Naive thymus-derived CD4-positive, alpha-beta T cell (primary cell): ENCODE data around the gene ELMO1. TPM values are rescaled to one million over a fixed set of nuclear protein-coding genes. Genes with fewer than 3 reads are reported as not detected.

ENCODE experiments used
- ATAC-seq: fragments of 150-1000 bp; cut with Tn5 transposase; 2 replicates; pipeline ENCODE4 v1.10.0; 2021; ENCODE audit warnings: mild to moderate bottlenecking, moderate library complexity
- CTCF ChIA-PET: fragments of 350-600 bp; sonication (Branson Sonifier 250); formaldehyde crosslinking; loops from one replicate; lab custom pipeline; 2021; ENCODE audit warnings: antibody characterized with exemption; lab: Charles Lee
- POLR2A ChIA-PET: fragments of 350-600 bp; sonication (Branson Sonifier 250); formaldehyde crosslinking; loops from one replicate; lab custom pipeline; 2021; ENCODE audit warnings: antibody characterized with exemption, inconsistent platforms; lab: Charles Lee
- DNase-seq, 9 donors: peaks; one replicate each; pipeline versions ENCODE4 v3.0.0 to v3.0.0-alpha.2; 2020 to 2022; ENCODE audit warnings: mixed read lengths in 1 of 9
- H3K27ac ChIP-seq: one replicate; pipeline ENCODE4 v1.7.0; 2013; ENCODE audit warnings: mild to moderate bottlenecking, low read depth, low read length, moderate library complexity
- H3K27me3 ChIP-seq, 2 donors: one replicate each; pipeline ENCODE4 v1.7.0; 2013; ENCODE audit warnings: low read length in 2 of 2, mild to moderate bottlenecking in 2 of 2, moderate library complexity in 2 of 2; ENCODE audit not compliant: control insufficient read depth in 2 of 2, insufficient read depth in 2 of 2
- H3K36me3 ChIP-seq, 3 experiments: 1 replicate in 2 of 3; 2 replicates in 1 of 3; pipeline ENCODE4 v1.7.0; 2013; ENCODE audit warnings: low read length in 3 of 3, mild to moderate bottlenecking in 3 of 3, moderate library complexity in 1 of 3; ENCODE audit not compliant: insufficient read depth in 3 of 3, control insufficient read depth in 2 of 3
- H3K4me1 ChIP-seq, 2 donors: one replicate each; pipeline ENCODE4 v1.7.0; 2013; ENCODE audit warnings: low read length in 2 of 2, mild to moderate bottlenecking in 2 of 2, moderate library complexity in 1 of 2; ENCODE audit not compliant: control insufficient read depth in 2 of 2, insufficient read depth in 2 of 2
- H3K4me3 ChIP-seq: 2 replicates; pipeline ENCODE4 v1.7.0; 2013; ENCODE audit warnings: mild to moderate bottlenecking, low read length
- H3K9me3 ChIP-seq, 3 experiments: 1 replicate in 2 of 3; 2 replicates in 1 of 3; pipeline ENCODE4 v1.7.0; 2013; ENCODE audit warnings: low read length in 3 of 3; ENCODE audit not compliant: control insufficient read depth in 2 of 3
- H3K27ac Mint-ChIP-seq, 9 donors: one replicate each; pipeline ENCODE4 v1.8.0; 2020 to 2022; ENCODE audit warnings: mixed read lengths in 9 of 9, mild to moderate bottlenecking in 8 of 9, moderate library complexity in 5 of 9, inconsistent platforms in 2 of 9
- H3K27me3 Mint-ChIP-seq, 5 donors: one replicate each; pipeline ENCODE4 v1.8.0; 2021 to 2022; ENCODE audit warnings: mixed read lengths in 5 of 5, mild to moderate bottlenecking in 1 of 5
- H3K36me3 Mint-ChIP-seq, 5 donors: one replicate each; pipeline ENCODE4 v1.8.0; 2020 to 2022; ENCODE audit warnings: mixed read lengths in 5 of 5, mild to moderate bottlenecking in 3 of 5, inconsistent platforms in 1 of 5
- H3K4me1 Mint-ChIP-seq, 7 donors: one replicate each; pipeline ENCODE4 v1.8.0; 2020 to 2022; ENCODE audit warnings: mixed read lengths in 7 of 7, mild to moderate bottlenecking in 3 of 7, inconsistent platforms in 1 of 7
- H3K4me3 Mint-ChIP-seq, 10 donors: one replicate each; pipeline ENCODE4 v1.8.0; 2020 to 2022; ENCODE audit warnings: mild to moderate bottlenecking in 10 of 10, mixed read lengths in 10 of 10, moderate library complexity in 6 of 10, inconsistent platforms in 2 of 10
- H3K9me3 Mint-ChIP-seq, 11 donors: one replicate each; pipeline ENCODE4 v1.8.0; 2020 to 2022; ENCODE audit warnings: mixed read lengths in 11 of 11, mild to moderate bottlenecking in 4 of 11, inconsistent platforms in 1 of 11, moderate library complexity in 1 of 11
- intact Hi-C, 2 donors: fragments of 100-400 bp; cut with micrococcal nuclease; formaldehyde crosslinking; loops; one replicate each; pipeline ENCODE4 v1.15.1; 2023
- polyA plus RNA-seq, 2 donors: library from polyadenylated mRNA; unstranded; fragments of 300-500 nt; fragmentation: Illumina TruSeq; gene quantifications; one replicate each; pipeline ENCODE4 v1.2.3, GENCODE V29; 2021
- total RNA-seq, 6 experiments: library from RNA in 5 of 6; stranded (reverse) in 5 of 6; gene quantifications; 1 replicate in 5 of 6; 2 replicates in 1 of 6; pipeline ENCODE4 v1.2.3 and lab custom pipeline; 2021 to 2026

Gene ELMO1
- total and polyA plus RNA-seq, 7 experiments from 2014 or later: 63.6 to 160 (median 124) TPM

DNA sequence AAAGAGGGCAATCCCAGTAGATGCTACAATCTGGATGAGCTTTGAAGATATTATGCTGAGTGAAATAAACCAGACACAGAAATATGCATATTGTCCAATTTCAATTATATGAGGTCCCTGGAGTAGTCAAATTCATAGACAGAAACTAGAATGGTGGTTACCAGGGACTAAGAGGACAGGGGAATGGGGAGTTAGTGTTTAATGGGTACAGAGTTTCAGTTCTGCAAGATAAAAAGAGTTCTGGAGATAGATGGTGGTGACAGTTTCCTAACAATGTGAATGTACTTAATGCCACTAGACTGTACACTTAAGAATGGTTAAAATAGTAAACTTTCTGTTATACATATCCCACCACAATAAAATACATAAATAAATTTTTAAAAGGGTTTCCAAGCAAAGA lies 236.6 kb downstream of the ELMO1 start:
- no peak overlapping the region for H3K27ac ChIP-seq
- no peaks in the 10 kb centered on the region for H3K9me3 ChIP-seq
- H3K27me3 ChIP-seq: no peaks in the 10 kb centered on the region
- POLR2A ChIA-PET: no interaction called here
- ATAC-seq (no peak), DNase-seq (no peak)
- Mint-ChIP-seq H3K27me3 (no peaks in the 10 kb centered on the region), H3K27ac (peak overlapping the region in 7 of 9 donors; percentile 1 to 82 (median 18)), H3K4me3 (no peak overlapping the region), H3K36me3 (peaks cover 0 to 39% (median 9%) of the 10 kb centered on the region in 5 donors), H3K9me3 (no peaks in the 10 kb centered on the region), H3K4me1 (peaks cover 6 to 26% (median 16%) of the 10 kb centered on the region in 7 donors)
- CTCF ChIA-PET: no interaction called here
- no peaks in the 10 kb centered on the region for H3K4me1 ChIP-seq
- peaks cover 0 to 64% (median 6%) of the 10 kb centered on the region in 3 experiments for H3K36me3 ChIP-seq
- intact Hi-C loops: no loop called here
- H3K4me3 ChIP-seq: no peak overlapping the region

DNA sequence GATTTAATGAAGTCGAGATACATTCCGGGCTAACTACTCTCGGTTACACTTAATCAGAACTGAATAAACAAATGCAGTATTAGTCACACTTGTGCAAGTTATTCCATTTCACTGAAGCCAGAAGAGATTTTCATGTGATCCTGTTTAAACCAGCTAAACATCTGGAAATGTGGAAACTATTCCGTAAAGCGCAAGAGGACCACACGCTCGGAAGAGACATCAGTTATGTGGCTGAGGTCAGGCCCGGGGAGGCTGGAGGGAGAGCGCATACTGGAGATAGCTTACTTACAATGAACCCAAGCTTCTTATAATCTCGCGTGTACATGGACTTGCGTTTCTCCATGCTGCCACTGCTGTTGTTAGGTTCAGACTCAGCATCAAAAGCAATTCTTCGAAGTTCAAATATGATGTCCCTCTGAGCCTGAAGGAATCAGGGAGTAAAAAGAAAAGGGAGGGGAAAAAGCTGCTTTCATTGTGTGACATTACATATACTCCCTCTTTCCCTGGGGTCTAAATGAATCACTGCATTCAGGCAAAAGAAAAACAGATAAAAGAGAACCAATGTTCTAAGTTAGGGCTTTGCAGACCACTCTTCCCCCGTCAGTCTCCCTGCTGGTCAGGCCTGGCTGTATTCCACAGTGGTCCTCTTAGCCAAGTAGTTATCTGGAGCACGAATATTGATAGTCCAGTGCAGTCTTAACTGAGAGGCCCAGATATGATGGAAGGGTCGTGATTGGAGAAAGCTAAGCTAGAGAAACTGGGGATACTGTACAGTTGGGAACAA lies 237.4 kb downstream of the ELMO1 start:
- no peaks in the 10 kb centered on the region for H3K9me3 Mint-ChIP-seq
- CTCF ChIA-PET: interaction anchor here (1.0 to 1.3 kb wide), 3 partner anchors 18 to 238 kb away, joined by 3 read pairs; partner anchors contain the start of gene ELMO1
- H3K27me3 Mint-ChIP-seq: no peaks in the 10 kb centered on the region
- Histone ChIP-seq H3K4me3 (no peak overlapping the region), H3K27ac (no peak overlapping the region), H3K27me3 (no peaks in the 10 kb centered on the region), H3K9me3 (no peaks in the 10 kb centered on the region), H3K4me1 (no peaks in the 10 kb centered on the region), H3K36me3 (peaks cover 0 to 61% (median 6%) of the 10 kb centered on the region in 3 experiments)
- intact Hi-C loops: no loop called here
- H3K36me3 Mint-ChIP-seq: peaks cover 0 to 41% (median 11%) of the 10 kb centered on the region in 5 donors
- peak overlapping the region in 6 of 9 donors; percentile 0 to 82 (median 46) for H3K27ac Mint-ChIP-seq
- H3K4me3 Mint-ChIP-seq: no peak overlapping the region
- DNase-seq: no peak
- peaks cover 3 to 21% (median 12%) of the 10 kb centered on the region in 7 donors for H3K4me1 Mint-ChIP-seq
- POLR2A ChIA-PET: no interaction called here
- no peak for ATAC-seq

DNA sequence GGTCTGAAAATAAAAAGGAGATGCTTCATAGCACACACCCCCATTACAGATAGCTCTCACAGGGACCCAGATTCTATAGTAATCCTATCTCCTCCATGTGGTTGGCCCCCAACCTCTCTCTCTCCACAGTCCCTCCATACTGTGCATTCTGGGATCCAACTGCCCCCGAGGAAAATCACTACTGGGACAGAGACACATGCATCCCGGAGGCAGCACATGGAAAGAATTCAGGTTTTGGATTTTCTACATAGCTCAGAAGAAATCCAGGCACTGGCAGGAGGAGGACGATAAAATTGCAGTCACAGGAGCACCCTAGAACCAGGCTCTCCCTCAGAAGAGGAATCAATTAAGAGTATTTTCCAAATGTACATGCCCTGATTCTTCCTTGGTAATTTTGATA lies 239.5 kb downstream of the ELMO1 start:
- Histone ChIP-seq H3K9me3 (no peaks in the 10 kb centered on the region), H3K27me3 (no peaks in the 10 kb centered on the region), H3K27ac (no peak overlapping the region), H3K36me3 (peaks cover 0 to 70% (median 1%) of the 10 kb centered on the region in 3 experiments), H3K4me1 (no peaks in the 10 kb centered on the region), H3K4me3 (no peak overlapping the region)
- Mint-ChIP-seq H3K4me3 (no peak overlapping the region), H3K27ac (peak overlapping the region in 8 of 9 donors; percentile 9 to 89 (median 72)), H3K27me3 (no peaks in the 10 kb centered on the region), H3K4me1 (peaks cover 0 to 17% (median 8%) of the 10 kb centered on the region in 7 donors), H3K9me3 (no peaks in the 10 kb centered on the region), H3K36me3 (peaks cover 4 to 44% (median 19%) of the 10 kb centered on the region in 5 donors)
- no peak for ATAC-seq
- ChIA-PET POLR2A (interaction anchor here (0.6 kb wide), 1 partner anchor 233 kb away, joined by 3 read pairs; no protein-coding TSS in a partner anchor), CTCF (interaction anchor here (0.6 to 2.5 kb wide), 9 partner anchors 11 to 645 kb away, joined by 3 to 14 read pairs (median 4); no protein-coding TSS in a partner anchor)
- DNase-seq: no peak
- intact Hi-C loops: loop anchor here in 1 of 2 donors (2.0 kb wide), 2 partner anchors 134 to 240 kb away; partner anchors contain the start of gene ELMO1

DNA sequence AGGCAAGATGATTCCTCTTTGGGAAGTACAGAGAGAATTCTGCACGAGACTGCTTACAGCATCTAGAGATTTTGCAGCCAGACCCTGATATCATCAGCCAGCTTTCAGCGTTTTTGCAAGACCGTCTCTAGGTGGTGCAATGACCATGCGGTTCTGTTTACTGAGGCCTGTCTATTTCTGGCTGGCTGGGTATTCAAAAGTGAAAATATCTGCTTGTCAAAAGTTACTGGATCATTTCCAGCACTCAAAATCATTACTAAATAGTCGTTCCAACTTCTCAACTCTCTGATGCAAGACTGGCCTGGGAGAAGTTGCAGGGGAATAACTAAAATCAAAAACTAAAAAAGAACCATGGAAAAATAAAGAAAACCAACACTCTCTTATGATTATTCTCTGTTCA lies 240.1 kb downstream of the ELMO1 start:
- Histone ChIP-seq H3K4me1 (no peaks in the 10 kb centered on the region), H3K4me3 (no peak overlapping the region), H3K36me3 (peaks cover 0 to 64% (median 0%) of the 10 kb centered on the region in 3 experiments), H3K27me3 (no peaks in the 10 kb centered on the region), H3K27ac (no peak overlapping the region), H3K9me3 (no peaks in the 10 kb centered on the region)
- peaks cover 4 to 49% (median 20%) of the 10 kb centered on the region in 5 donors for H3K36me3 Mint-ChIP-seq
- CTCF ChIA-PET: interaction anchor here (0.7 to 2.5 kb wide), 9 partner anchors 9 to 1560 kb away, joined by 3 to 14 read pairs (median 3); no protein-coding TSS in a partner anchor
- DNase-seq: peak in 7 of 9 donors; percentile 17 to 56 (median 33)
- intact Hi-C loops: loop anchor here (1.0 to 2.0 kb wide), 8 partner anchors 134 to 625 kb away; partner anchors contain the start of gene ELMO1 (in 1 of the 2)
- H3K27ac Mint-ChIP-seq: peak overlapping the region; percentile 25 to 89 (median 71)
- H3K4me1 Mint-ChIP-seq: peaks cover 0 to 17% (median 8%) of the 10 kb centered on the region in 7 donors
- H3K27me3 Mint-ChIP-seq: no peaks in the 10 kb centered on the region
- no peak overlapping the region for H3K4me3 Mint-ChIP-seq
- no peaks in the 10 kb centered on the region for H3K9me3 Mint-ChIP-seq
- peak; percentile 77 for ATAC-seq
- POLR2A ChIA-PET: no interaction called here

DNA sequence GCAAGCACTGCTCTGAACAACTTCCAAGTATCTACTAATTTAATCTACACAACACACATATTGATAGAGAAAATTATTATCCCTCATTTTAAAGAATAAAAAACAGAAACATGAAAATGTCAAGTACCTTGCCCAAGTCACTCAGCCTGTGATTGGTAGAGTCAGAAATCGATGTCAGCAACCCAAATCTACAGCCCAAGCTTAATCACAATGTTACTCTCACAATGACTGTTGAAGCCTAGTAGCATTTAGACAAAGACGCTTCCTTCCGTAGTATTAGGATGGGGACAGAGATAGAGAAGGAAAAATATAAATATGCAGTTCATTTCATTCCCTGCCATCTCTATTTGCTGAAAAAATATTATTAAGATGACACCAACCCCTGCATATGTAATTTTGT lies 242.5 kb downstream of the ELMO1 start:
- peaks cover 4 to 47% (median 19%) of the 10 kb centered on the region in 5 donors for H3K36me3 Mint-ChIP-seq
- H3K27ac Mint-ChIP-seq: peak overlapping the region in 5 of 9 donors; percentile 53 to 82 (median 63)
- H3K27ac ChIP-seq: no peak overlapping the region
- ChIA-PET CTCF (interaction anchor here (0.9 to 1.5 kb wide), 2 partner anchors 289 to 291 kb away, joined by 3 read pairs; no protein-coding TSS in a partner anchor), POLR2A (no interaction called here)
- DNase-seq: no peak
- peaks cover 0 to 14% (median 8%) of the 10 kb centered on the region in 7 donors for H3K4me1 Mint-ChIP-seq
- no peak for ATAC-seq
- no peaks in the 10 kb centered on the region for H3K27me3 Mint-ChIP-seq
- no peaks in the 10 kb centered on the region for H3K9me3 ChIP-seq
- H3K4me1 ChIP-seq: no peaks in the 10 kb centered on the region
- H3K9me3 Mint-ChIP-seq: no peaks in the 10 kb centered on the region
- no peaks in the 10 kb centered on the region for H3K27me3 ChIP-seq
- peaks cover 0 to 43% (median 0%) of the 10 kb centered on the region in 3 experiments for H3K36me3 ChIP-seq
- H3K4me3 ChIP-seq: no peak overlapping the region
- intact Hi-C loops: no loop called here
- H3K4me3 Mint-ChIP-seq: no peak overlapping the region

DNA sequence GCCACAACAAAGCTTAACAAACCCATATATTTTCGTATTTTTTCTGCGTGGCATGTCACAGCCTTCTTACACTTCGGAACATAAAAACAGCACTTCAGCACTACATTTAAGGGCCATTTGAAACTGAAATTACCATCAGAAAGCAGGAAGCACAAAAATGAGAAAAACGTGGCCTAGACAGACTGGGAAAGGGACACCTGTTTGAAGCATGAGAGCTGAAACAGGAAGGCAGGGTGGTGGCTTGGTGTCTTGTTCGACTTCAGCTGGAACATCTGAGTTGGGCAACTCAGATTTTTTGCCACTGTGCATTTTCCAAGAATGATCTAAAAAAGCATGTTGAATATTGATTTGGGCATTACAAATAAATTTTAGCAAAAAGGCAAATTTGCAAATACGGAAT lies 243.2 kb downstream of the ELMO1 start:
- no peaks in the 10 kb centered on the region for H3K9me3 Mint-ChIP-seq
- H3K4me1 Mint-ChIP-seq: peaks cover 0 to 14% (median 8%) of the 10 kb centered on the region in 7 donors
- peaks cover 0 to 37% (median 0%) of the 10 kb centered on the region in 3 experiments for H3K36me3 ChIP-seq
- H3K27me3 ChIP-seq: no peaks in the 10 kb centered on the region
- H3K27ac Mint-ChIP-seq: peak overlapping the region in 7 of 9 donors; percentile 7 to 82 (median 63)
- DNase-seq: no peak
- H3K4me3 ChIP-seq: no peak overlapping the region
- H3K4me3 Mint-ChIP-seq: no peak overlapping the region
- CTCF ChIA-PET: no interaction called here
- H3K4me1 ChIP-seq: no peaks in the 10 kb centered on the region
- peaks cover 4 to 44% (median 16%) of the 10 kb centered on the region in 5 donors for H3K36me3 Mint-ChIP-seq
- H3K27me3 Mint-ChIP-seq: no peaks in the 10 kb centered on the region
- no peaks in the 10 kb centered on the region for H3K9me3 ChIP-seq
- intact Hi-C loops: no loop called here
- ATAC-seq: no peak
- no peak overlapping the region for H3K27ac ChIP-seq
- POLR2A ChIA-PET: no interaction called here
